CD14-positive monocyte (primary cell): Measurements from ENCODE around the gene PLXNB1. TPM values are rescaled to one million over a fixed set of nuclear protein-coding genes. Genes with fewer than 3 reads are reported as not detected.
A peak's percentile ranks its signal among the peaks of the same experiment; 100 is the strongest.

Source experiments
- DNase-seq, 3 donors: peaks; one replicate each; pipeline ENCODE4 v3.0.0-alpha.2; 2011 to 2022
- H2AFZ ChIP-seq: 2 replicates; pipeline ENCODE4 v1.6.0; 2012; ENCODE audit warnings: mild to moderate bottlenecking, low read depth, low read length, inconsistent platforms; ENCODE audit not compliant: insufficient read depth, poor library complexity, severe bottlenecking
- H3K27ac ChIP-seq, 2 donors: 1 replicate in 1 of 2; 2 replicates in 1 of 2; pipeline ENCODE4 v1.5.1; 2012 to 2013; ENCODE audit warnings: low read length in 2 of 2, control low read depth in 1 of 2, inconsistent platforms in 1 of 2, low read depth in 1 of 2, mild to moderate bottlenecking in 1 of 2
- H3K27me3 ChIP-seq, 2 donors: one replicate each; pipeline versions ENCODE4 v1.6.0 to v1.6.1; 2011 to 2013; ENCODE audit warnings: low read length in 2 of 2; ENCODE audit not compliant: control insufficient read depth in 2 of 2, insufficient read depth in 2 of 2
- H3K36me3 ChIP-seq, 2 donors: replicated peaks in 1 of 2; 1 replicate in 1 of 2; 2 replicates in 1 of 2; pipeline versions ENCODE4 v1.5.1 to v1.6.1; 2012 to 2013; ENCODE audit warnings: low read length in 2 of 2, control low read depth in 1 of 2, inconsistent platforms in 1 of 2, mild to moderate bottlenecking in 1 of 2; ENCODE audit not compliant: insufficient read depth in 2 of 2, control insufficient read depth in 1 of 2
- H3K4me1 ChIP-seq, 2 donors: 1 replicate in 1 of 2; 2 replicates in 1 of 2; pipeline versions ENCODE4 v1.5.1 to v1.6.1; 2012 to 2013; ENCODE audit warnings: low read length in 2 of 2, control low read depth in 1 of 2, inconsistent platforms in 1 of 2, mild to moderate bottlenecking in 1 of 2, moderate library complexity in 1 of 2; ENCODE audit not compliant: insufficient read depth in 2 of 2, control insufficient read depth in 1 of 2
- H3K4me2 ChIP-seq: replicated peaks from 2 replicates; pipeline ENCODE3; 2012; ENCODE audit warnings: low read length, moderate library complexity, mild to moderate bottlenecking; ENCODE audit not compliant: poor library complexity, severe bottlenecking; ENCODE audit errors: extremely low read depth
- H3K4me3 ChIP-seq, 3 experiments: fragments of 200-600 bp in 1 of 3; sonication (generic) in 1 of 3; replicated peaks in 1 of 3; 1 replicate in 2 of 3; 2 replicates in 1 of 3; pipeline ENCODE4 v1.5.1; 2011 to 2013; ENCODE audit warnings: low read length in 3 of 3, mild to moderate bottlenecking in 3 of 3, control low read depth in 2 of 3, low read depth in 2 of 3, inconsistent platforms in 1 of 3, moderate library complexity in 1 of 3
- H3K79me2 ChIP-seq: 2 replicates; pipeline ENCODE4 v1.6.0; 2012; ENCODE audit warnings: mild to moderate bottlenecking, control low read depth, inconsistent platforms, low read length, moderate library complexity; ENCODE audit not compliant: insufficient read depth
- H3K9ac ChIP-seq: 2 replicates; pipeline ENCODE4 v1.6.0; 2017; ENCODE audit warnings: low read length, mild to moderate bottlenecking; ENCODE audit not compliant: insufficient read depth, poor library complexity, severe bottlenecking
- H3K9me3 ChIP-seq, 2 donors: replicated peaks in 1 of 2; 1 replicate in 1 of 2; 2 replicates in 1 of 2; pipeline versions ENCODE4 v1.5.1 to v1.6.1; 2012 to 2013; ENCODE audit warnings: low read length in 2 of 2, control low read depth in 1 of 2; ENCODE audit not compliant: control insufficient read depth in 1 of 2, insufficient read depth in 1 of 2
- H4K20me1 ChIP-seq: 2 replicates; pipeline ENCODE4 v1.6.0; 2012; ENCODE audit warnings: mild to moderate bottlenecking, low read length, control low read depth, moderate library complexity; ENCODE audit not compliant: insufficient read depth
- H3K27ac Mint-ChIP-seq, 7 donors: one replicate each; pipeline ENCODE4 v1.8.0; 2020; ENCODE audit warnings: mild to moderate bottlenecking in 7 of 7, mixed read lengths in 7 of 7, moderate library complexity in 6 of 7, inconsistent platforms in 2 of 7
- H3K27me3 Mint-ChIP-seq, 3 donors: one replicate each; pipeline ENCODE4 v1.8.0; 2021 to 2022; ENCODE audit warnings: low read depth in 3 of 3, mild to moderate bottlenecking in 3 of 3, mixed read lengths in 3 of 3, moderate library complexity in 3 of 3, inconsistent platforms in 1 of 3
- H3K36me3 Mint-ChIP-seq, 2 donors: one replicate each; pipeline ENCODE4 v1.8.0; 2020; ENCODE audit warnings: mixed read lengths in 2 of 2, inconsistent platforms in 1 of 2, mild to moderate bottlenecking in 1 of 2
- H3K4me1 Mint-ChIP-seq: one replicate; pipeline ENCODE4 v1.8.0; 2020; ENCODE audit warnings: mild to moderate bottlenecking, mixed read lengths
- H3K4me3 Mint-ChIP-seq, 2 donors: one replicate each; pipeline ENCODE4 v1.8.0; 2020; ENCODE audit warnings: mild to moderate bottlenecking in 2 of 2, mixed read lengths in 2 of 2, moderate library complexity in 1 of 2
- H3K9me3 Mint-ChIP-seq, 7 donors: one replicate each; pipeline ENCODE4 v1.8.0; 2020 to 2022; ENCODE audit warnings: mixed read lengths in 7 of 7, mild to moderate bottlenecking in 6 of 7, moderate library complexity in 6 of 7, inconsistent platforms in 2 of 7
- CTCF ChIP-seq: fragments of 200-600 bp; IDR thresholded peaks from one replicate; pipeline ENCODE4 v1.8.0; 2022; ENCODE audit warnings: antibody characterized with exemption, mild to moderate bottlenecking
- WGBS: methylation state at CpG from one replicate; pipeline ENCODE4 v1.1.5; 2013; ENCODE audit warnings: missing lambda C conversion rate; ENCODE audit not compliant: insufficient coverage; 5-methylcytosine and 5-hydroxymethylcytosine counted together
- intact Hi-C, 2 donors: fragments of 100-400 bp; cut with micrococcal nuclease; formaldehyde crosslinking; loops; one replicate each; pipeline versions ENCODE4 v1.15.0 to v1.15.1; 2023
- polyA plus RNA-seq, 3 donors: library from polyadenylated mRNA; depleted of rRNA in 1 of 3; unstranded in 2 of 3; stranded (reverse) in 1 of 3; fragments of 300-500 nt in 2 of 3; fragments of >200 nt in 1 of 3; fragmentation: Illumina TruSeq in 2 of 3; gene quantifications; 1 replicate in 2 of 3; 2 replicates in 1 of 3; pipeline ENCODE4 v1.2.3, GENCODE V29; 2012 to 2021

The PLXNB1 gene
- polyA plus RNA-seq, 3 donors: 0.14 to 4.3 TPM; not detected in 1

GRCh38 chr3:48371651-48372376 is 58.1 kb downstream of the PLXNB1 start, which contains the start of gene FBXW12:
Gene FBXW12 (plus strand): TSS chr3:48372219. CDS start chr3:48372768, 549 bp downstream.
- Mint-ChIP-seq H3K9me3 (peaks cover 0 to 2% (median 0%) of the 10 kb centered on the region in 7 donors), H3K27me3 (peaks cover 0 to 3% (median 0%) of the 10 kb centered on the region in 3 donors), H3K4me3 (no peak within 1 kb of the TSS), H3K4me1 (peaks cover 17% of the 10 kb centered on the region), H3K36me3 (no peaks in the 10 kb centered on the region), H3K27ac (no peak within 1 kb of the TSS)
- H3K9ac ChIP-seq: no peak within 1 kb of the TSS
- no peak for DNase-seq
- H3K4me3 ChIP-seq: no peak within 1 kb of the TSS
- H3K4me1 ChIP-seq: peaks cover under 1 to 2% of the 10 kb centered on the region in 2 donors
- TF ChIP-seq CTCF: no peak
- H3K27me3 ChIP-seq: no peaks in the 10 kb centered on the region
- H4K20me1 ChIP-seq: no peaks in the 10 kb centered on the region
- 100% methylated on average over 5 of the region's 11 CpGs for WGBS
- no peak within 1 kb of the TSS for H3K4me2 ChIP-seq
- no peak within 1 kb of the TSS for H3K27ac ChIP-seq
- intact Hi-C loops: no loop called here
- no peaks in the 10 kb centered on the region for H3K79me2 ChIP-seq
- no peaks in the 10 kb centered on the region for H3K9me3 ChIP-seq
- H2AFZ ChIP-seq: no peak within 1 kb of the TSS
- H3K36me3 ChIP-seq: no peaks in the 10 kb centered on the region

- no peaks in the 10 kb centered on the region for H3K36me3 ChIP-seq
- peaks cover 31% of the 10 kb centered on the region for H3K4me1 Mint-ChIP-seq
- no peaks in the 10 kb centered on the region for H3K27me3 ChIP-seq
- intact Hi-C loops: no loop called here
- H3K9me3 ChIP-seq: no peaks in the 10 kb centered on the region
- no peak for DNase-seq
- no peak overlapping the region for H3K4me3 ChIP-seq
- H3K79me2 ChIP-seq: no peaks in the 10 kb centered on the region
- peaks cover 0 to 3% (median 0%) of the 10 kb centered on the region in 3 donors for H3K27me3 Mint-ChIP-seq
- no peaks in the 10 kb centered on the region for H4K20me1 ChIP-seq
- H3K4me3 Mint-ChIP-seq: no peak overlapping the region
- H3K36me3 Mint-ChIP-seq: no peaks in the 10 kb centered on the region
- no peak for TF ChIP-seq CTCF
- WGBS: 93% methylated on average over 7 of the region's 7 CpGs
- peaks cover 0 to 2% (median 0%) of the 10 kb centered on the region in 7 donors for H3K9me3 Mint-ChIP-seq
- no peak overlapping the region for H3K4me2 ChIP-seq
- H3K27ac Mint-ChIP-seq: peak overlapping the region in 1 of 7 donors; percentile 1
- peaks cover 13 to 16% of the 10 kb centered on the region in 2 donors for H3K4me1 ChIP-seq
- H3K27ac ChIP-seq: no peak overlapping the region
- no peak overlapping the region for H3K9ac ChIP-seq
- H2AFZ ChIP-seq: no peak overlapping the region
These were observed 59.6 kb downstream of the PLXNB1 start for GRCh38 chr3:48370333-48370713.
